Stimulated activated CD8-positive, alpha-beta memory T cell treated with anti-CD3 and anti-CD28 coated beads, Interleukin-15, amount 100 ng/mL, for 48 hours (primary cell): ENCODE data around the gene INPP1.
"Not testable (repeated sequence)": the region's sequence is repeated elsewhere in the genome, so short reads cannot be mapped to it uniquely, and the experiment has no call there.

Experiments used
- DNase-seq, 2 donors: peaks; one replicate each; pipeline ENCODE4 v3.0.0-alpha.2; 2020; ENCODE audit warnings: low read depth in 2 of 2

Gene INPP1

GRCh38 chr2:190334479-190335224, 8.7 kb upstream of the INPP1 start:
- no peak for DNase-seq

GRCh38 chr2:190335225-190335559, 8.2 kb upstream of the INPP1 start:
- no peak for DNase-seq

GRCh38 chr2:190335584-190335983, 7.8 kb upstream of the INPP1 start:
- DNase-seq = not testable (repeated sequence)

- DNase-seq = no peak
Measured at GRCh38 chr2:190336420-190336819, 7.0 kb upstream of the INPP1 start.

- DNase-seq = no peak
Measured at GRCh38 chr2:190338453-190338852, 4.9 kb upstream of the INPP1 start.

- no peak for DNase-seq
Measured at GRCh38 chr2:190339394-190339793, 4.0 kb upstream of the INPP1 start.

GRCh38 chr2:190340369-190340768, 3.0 kb upstream of the INPP1 start:
- no peak for DNase-seq

GRCh38 chr2:190342611-190343010, 778 bp upstream of the INPP1 start:
- no peak for DNase-seq

- DNase-seq = no peak
Measured at GRCh38 chr2:190343089-190343535, 277 bp upstream of the INPP1 start.

GRCh38 chr2:190344276-190344827, 963 bp downstream of the INPP1 start:
- DNase-seq = peak in 1 of 2 donors; percentile 1

GRCh38 chr2:190350371-190350770, 7.0 kb downstream of the INPP1 start:
- no peak for DNase-seq

GRCh38 chr2:190351955-190352354, 8.6 kb downstream of the INPP1 start:
- no peak for DNase-seq

GRCh38 chr2:190352668-190353536, 9.5 kb downstream of the INPP1 start:
- DNase-seq = no peak

- no peak for DNase-seq
Measured at GRCh38 chr2:190353537-190353899, 10.1 kb downstream of the INPP1 start.

GRCh38 chr2:190354003-190354690, 10.8 kb downstream of the INPP1 start:
- DNase-seq = no peak

GRCh38 chr2:190355968-190356644, 12.7 kb downstream of the INPP1 start:
- DNase-seq = no peak

GRCh38 chr2:190357600-190357999, 14.2 kb downstream of the INPP1 start:
- DNase-seq = no peak

GRCh38 chr2:190358655-190359448, 15.5 kb downstream of the INPP1 start:
- not testable (repeated sequence) for DNase-seq

GRCh38 chr2:190360561-190360960, 17.2 kb downstream of the INPP1 start:
- DNase-seq = no peak

- DNase-seq = no peak
Measured at GRCh38 chr2:190360965-190361364, 17.6 kb downstream of the INPP1 start.

- DNase-seq = no peak
Measured at GRCh38 chr2:190361572-190361971, 18.2 kb downstream of the INPP1 start.
